Right ventricle myocardium superior (tissue), 1 donor: ENCODE results near the gene TAF11L6. TPM values are rescaled to one million over a fixed set of nuclear protein-coding genes. Genes with fewer than 3 reads are reported as not detected.
"Not testable (repeated sequence)": the region's sequence is repeated elsewhere in the genome, so short reads cannot be mapped to it uniquely, and the experiment has no call there.

Source experiments
- ATAC-seq: fragments of 200-7000 bp; cut with Tn5 transposase; one replicate; pipeline ENCODE4 v1.9.1; 2020; ENCODE audit warnings: mild to moderate bottlenecking; ENCODE audit not compliant: poor library complexity
- DNase-seq: peaks from one replicate; pipeline ENCODE4 v3.0.0-alpha.2; 2020
- intact Hi-C: fragments of 100-400 bp; cut with DNase I; formaldehyde crosslinking; loops from one replicate; pipeline ENCODE4 v1.11.2; 2022
- long read RNA-seq: library from polyadenylated mRNA; unstranded; transcript quantifications from one replicate; pipeline ENCODE4 v2.0.0, GENCODE V29; 2021
- total RNA-seq: library from RNA; stranded (reverse); fragmentation: NEBNext Ultra II Directional; extraction: Animal tissue kit (Norgen Biotek cat#: 25700); gene quantifications from one replicate; pipeline ENCODE4 v1.2.1, GENCODE V29; 2021
- donor health status: DM: no; HTN: yes; CAD: no; lungs with severe emphysema.

The TAF11L6 gene
- total RNA-seq, result not detected
- long read RNA-seq, result 0 reads

DNA sequence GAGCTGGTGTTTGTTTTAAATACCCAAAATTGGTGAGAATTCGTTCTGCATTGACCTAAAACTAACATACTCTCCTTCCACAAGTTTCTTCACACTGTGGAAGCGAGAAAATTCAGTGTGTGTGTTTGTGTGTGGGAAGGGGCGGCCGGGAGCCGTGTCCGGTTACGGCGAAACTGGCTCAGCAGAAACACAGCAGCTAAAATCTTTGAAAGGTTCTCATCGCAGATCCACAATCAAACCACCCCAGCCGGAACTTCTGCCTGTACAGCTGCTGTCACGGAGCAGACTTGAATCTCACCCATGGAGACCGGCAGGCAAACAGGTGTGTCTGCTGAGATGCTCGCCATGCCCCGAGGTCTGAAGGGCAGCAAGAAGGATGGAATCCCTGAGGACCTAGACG, at the start of gene TAF11L6:
TSS of gene TAF11L6 (plus strand) at position 301 of the 400 bp plus-strand sequence.
- DNase-seq, ATAC-seq, intact Hi-C loops: not testable (repeated sequence)

- intact Hi-C loops, result no loop called here
- ATAC-seq (no peak), DNase-seq (no peak)
Measured at GRCh38 chr5:17481378-17481777, 47.1 kb upstream of the TAF11L6 start.

GRCh38 chr5:17482790-17483189, 45.7 kb upstream of the TAF11L6 start:
- ATAC-seq (no peak), DNase-seq (no peak)
- intact Hi-C loops, result no loop called here

DNA sequence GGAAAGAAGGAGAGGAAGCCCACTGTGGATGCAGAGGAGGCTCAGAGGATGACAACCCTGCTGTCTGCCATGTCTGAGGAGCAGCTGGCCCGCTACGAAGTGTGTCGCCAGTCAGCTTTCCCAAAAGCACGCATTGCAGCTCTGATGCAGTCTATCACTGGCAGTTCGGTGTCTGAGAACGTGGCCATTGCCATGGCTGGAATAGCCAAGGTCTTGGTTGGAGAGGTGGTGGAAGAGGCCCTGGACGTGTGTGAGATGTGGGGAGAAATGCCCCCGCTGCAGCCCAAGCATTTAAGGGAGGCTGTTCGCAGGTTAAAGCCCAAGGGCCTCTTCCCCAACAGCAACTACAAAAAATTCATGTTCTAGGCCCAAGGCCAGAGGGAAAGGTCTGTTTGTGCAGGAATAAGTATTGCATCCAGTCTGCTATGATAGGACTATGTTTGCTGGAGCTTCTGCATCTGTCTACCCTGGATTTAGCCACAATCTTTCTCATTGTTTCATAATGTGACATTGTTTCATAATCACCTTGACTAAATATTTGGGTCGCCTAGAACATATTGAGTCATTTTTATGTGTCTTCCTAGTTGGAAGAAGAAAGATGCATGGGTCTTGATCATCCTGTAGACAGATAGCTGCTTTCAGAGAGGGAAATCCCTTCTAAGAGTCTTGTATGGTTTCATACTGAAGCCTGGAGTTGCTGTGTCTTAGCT, 41.9 kb upstream of the TAF11L6 start:
- DNase-seq, intact Hi-C loops, ATAC-seq: not testable (repeated sequence)

- ATAC-seq, result no peak
- intact Hi-C loops, result no loop called here
- DNase-seq, result no peak
Measured at GRCh38 chr5:17487174-17487512, 41.3 kb upstream of the TAF11L6 start.

- DNase-seq, intact Hi-C loops, ATAC-seq: not testable (repeated sequence)
Measured at GRCh38 chr5:17491257-17491656, 37.2 kb upstream of the TAF11L6 start.

DNA sequence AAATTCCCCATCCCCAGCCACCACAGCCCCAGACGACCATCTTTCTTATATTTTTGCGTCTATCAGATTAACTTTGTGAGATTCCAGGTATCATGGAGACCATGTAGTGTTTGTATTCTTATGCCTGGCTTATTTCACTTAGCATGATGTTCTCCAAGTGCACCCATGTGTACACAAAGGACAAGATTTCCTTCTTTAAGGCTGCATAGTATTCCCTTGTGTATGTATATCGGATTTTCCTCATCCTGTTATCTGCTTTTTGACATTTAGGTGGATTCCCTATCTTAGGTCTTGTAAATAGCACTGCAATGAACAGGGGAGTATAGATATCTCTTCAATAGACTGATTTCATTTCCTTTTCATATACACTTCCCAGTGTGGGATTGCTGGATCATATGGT, 35.7 kb upstream of the TAF11L6 start:
- ATAC-seq, result no peak
- DNase-seq, result no peak
- intact Hi-C loops, result no loop called here

GRCh38 chr5:17497446-17497845, 31.0 kb upstream of the TAF11L6 start:
- DNase-seq, result no peak
- no peak for ATAC-seq
- intact Hi-C loops, result no loop called here

DNA sequence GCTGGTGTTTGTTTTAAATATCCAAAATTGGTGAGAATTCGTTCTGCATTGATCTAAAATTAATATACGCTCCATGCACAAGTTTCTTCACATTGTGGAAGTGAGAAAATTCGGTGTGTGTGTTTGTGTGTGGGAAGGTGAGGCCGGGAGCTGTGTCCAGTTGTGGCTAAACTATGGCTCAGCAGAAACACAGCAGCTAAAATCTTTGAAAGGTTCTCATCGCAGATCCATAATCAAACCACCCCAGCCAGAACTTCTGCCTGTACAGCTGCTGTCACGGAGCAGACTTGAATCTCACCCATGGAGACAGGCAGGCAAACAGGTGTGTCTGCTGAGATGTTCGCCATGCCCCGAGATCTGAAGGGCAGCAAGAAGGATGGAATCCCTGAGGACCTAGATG, 30.5 kb upstream of the TAF11L6 start, which contains the start of gene TAF11L2:
TSS of gene TAF11L2 (plus strand) at position 301 of the 400 bp plus-strand sequence.
- intact Hi-C loops, ATAC-seq, DNase-seq: not testable (repeated sequence)

DNA sequence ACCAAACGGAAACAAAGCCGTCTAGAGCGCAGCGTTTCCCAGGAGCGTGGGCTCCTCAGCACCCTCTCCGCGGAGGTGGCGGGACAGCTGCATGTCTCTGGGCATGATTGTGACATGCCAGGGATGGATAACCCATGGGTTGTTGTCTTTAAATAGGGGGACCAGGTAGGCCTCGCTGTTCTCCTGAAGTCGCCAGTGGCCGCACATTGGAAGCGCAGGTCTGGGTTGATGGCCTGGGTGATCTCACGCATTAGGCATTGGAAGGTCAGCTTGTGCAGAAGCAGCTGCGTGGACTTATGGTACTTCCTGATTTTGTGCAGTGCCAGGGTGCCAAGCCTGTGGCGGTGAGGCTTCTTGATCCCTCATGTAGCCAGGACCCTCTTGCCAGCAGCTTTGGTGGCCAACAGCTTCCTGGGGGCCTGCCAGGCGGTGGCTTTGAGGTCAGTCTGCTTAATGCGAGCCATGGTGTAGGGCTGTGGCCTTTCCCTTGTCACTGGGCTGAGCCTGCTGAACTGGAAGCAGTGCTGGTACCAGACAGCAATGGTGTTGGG, 16.6 kb upstream of the TAF11L6 start:
- DNase-seq, result no peak
- ATAC-seq, result no peak
- intact Hi-C loops, result no loop called here

DNA sequence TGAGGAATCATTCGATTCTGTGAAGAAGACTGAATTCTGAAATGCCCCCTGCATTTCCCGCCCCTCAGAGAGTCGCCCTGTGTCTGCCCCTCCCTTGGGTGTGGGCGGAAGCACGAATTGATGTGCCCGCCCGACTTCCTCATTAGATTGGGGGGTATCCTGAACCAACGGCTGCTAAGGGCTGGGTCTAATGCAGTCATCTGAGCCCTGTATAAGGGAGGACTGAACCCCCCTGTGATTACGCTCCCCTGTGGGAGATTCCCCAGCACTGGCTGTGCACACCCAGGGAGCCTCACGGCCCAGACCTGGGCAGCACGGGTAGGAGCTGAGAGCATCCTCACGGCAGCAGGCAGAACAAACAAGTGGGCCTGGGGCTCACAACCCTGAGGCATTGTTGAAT, 10.9 kb upstream of the TAF11L6 start:
- DNase-seq, intact Hi-C loops, ATAC-seq: not testable (repeated sequence)

DNA sequence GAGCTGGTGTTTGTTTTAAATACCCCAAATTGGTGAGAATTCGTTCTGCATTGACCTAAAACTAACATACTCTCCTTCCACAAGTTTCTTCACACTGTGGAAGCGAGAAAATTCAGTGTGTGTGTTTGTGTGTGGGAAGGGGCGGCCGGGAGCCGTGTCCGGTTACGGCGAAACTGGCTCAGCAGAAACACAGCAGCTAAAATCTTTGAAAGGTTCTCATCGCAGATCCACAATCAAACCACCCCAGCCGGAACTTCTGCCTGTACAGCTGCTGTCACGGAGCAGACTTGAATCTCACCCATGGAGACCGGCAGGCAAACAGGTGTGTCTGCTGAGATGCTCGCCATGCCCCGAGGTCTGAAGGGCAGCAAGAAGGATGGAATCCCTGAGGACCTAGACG, 10.4 kb upstream of the TAF11L6 start, which contains the start of gene TAF11L3:
TSS of gene TAF11L3 (plus strand) at position 301 of the 400 bp plus-strand sequence.
- DNase-seq, intact Hi-C loops, ATAC-seq: not testable (repeated sequence)

DNA sequence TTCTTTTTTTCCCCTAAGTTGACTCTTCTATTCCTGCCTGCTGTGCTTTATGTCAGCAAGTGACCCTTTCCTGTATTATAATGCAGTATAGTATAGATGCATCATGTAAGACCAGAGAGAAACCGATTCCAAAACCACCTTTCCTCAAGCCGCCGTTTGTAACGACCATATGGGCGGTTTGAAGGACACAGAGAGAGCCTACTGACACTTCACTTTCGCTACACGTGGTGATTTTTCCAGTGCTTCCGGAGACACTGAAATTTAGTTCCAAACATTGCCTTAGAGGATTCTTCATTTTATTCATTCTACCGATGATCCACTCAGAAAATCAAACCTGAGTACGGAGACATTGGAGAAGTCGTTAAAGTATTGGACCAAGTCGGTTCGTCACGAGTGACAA, 9.0 kb upstream of the TAF11L6 start:
- ATAC-seq, intact Hi-C loops, DNase-seq: not testable (repeated sequence)

DNA sequence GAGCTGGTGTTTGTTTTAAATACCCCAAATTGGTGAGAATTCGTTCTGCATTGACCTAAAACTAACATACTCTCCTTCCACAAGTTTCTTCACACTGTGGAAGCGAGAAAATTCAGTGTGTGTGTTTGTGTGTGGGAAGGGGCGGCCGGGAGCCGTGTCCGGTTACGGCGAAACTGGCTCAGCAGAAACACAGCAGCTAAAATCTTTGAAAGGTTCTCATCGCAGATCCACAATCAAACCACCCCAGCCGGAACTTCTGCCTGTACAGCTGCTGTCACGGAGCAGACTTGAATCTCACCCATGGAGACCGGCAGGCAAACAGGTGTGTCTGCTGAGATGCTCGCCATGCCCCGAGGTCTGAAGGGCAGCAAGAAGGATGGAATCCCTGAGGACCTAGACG, 7.0 kb upstream of the TAF11L6 start, which contains the start of gene TAF11L4:
TSS of gene TAF11L4 (plus strand) at position 301 of the 400 bp plus-strand sequence.
- ATAC-seq, DNase-seq, intact Hi-C loops: not testable (repeated sequence)

GRCh38 chr5:17524935-17525334, 3.5 kb upstream of the TAF11L6 start, which contains the start of gene TAF11L5:
Gene TAF11L5 (plus strand): TSS chr5:17525235.
- intact Hi-C loops, ATAC-seq, DNase-seq: not testable (repeated sequence)

DNA sequence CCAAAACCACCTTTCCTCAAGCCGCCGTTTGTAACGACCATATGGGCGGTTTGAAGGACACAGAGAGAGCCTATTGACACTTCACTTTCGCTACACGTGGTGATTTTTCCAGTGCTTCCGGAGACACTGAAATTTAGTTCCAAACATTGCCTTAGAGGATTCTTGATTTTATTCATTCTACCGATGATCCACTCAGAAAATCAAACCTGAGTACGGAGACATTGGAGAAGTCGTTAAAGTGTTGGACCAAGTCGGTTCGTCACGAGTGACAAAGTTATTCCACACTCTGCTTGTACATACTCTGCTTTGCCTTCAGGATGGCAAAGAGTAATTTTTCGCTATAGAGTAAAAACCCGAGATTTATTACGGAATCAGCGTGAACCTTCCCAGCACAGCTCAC, 2.0 kb upstream of the TAF11L6 start:
- DNase-seq, ATAC-seq, intact Hi-C loops: not testable (repeated sequence)
